GM12874 (cell line): ENCODE results near the gene RRAGD.

Source experiments
- CTCF ChIP-seq: IDR thresholded peaks from 2 replicates; pipeline ENCODE4 v1.5.1; 2011; ENCODE audit warnings: low read depth, mild to moderate bottlenecking, control low read depth, low read length, moderate library complexity; ENCODE audit not compliant: insufficient read depth

RRAGD gene

GRCh38 chr6:89412071-89413005 is at the start of gene RRAGD:
Gene RRAGD (minus strand): TSS chr6:89412273. CDS start chr6:89411993, 280 bp downstream.
- no peak for TF ChIP-seq CTCF

GRCh38 chr6:89460713-89461112 is 48.6 kb upstream of the RRAGD start:
- TF ChIP-seq CTCF, result no peak

- TF ChIP-seq CTCF, result no peak
Observed at GRCh38 chr6:89459501-89459900, 47.4 kb upstream of the RRAGD start.

DNA sequence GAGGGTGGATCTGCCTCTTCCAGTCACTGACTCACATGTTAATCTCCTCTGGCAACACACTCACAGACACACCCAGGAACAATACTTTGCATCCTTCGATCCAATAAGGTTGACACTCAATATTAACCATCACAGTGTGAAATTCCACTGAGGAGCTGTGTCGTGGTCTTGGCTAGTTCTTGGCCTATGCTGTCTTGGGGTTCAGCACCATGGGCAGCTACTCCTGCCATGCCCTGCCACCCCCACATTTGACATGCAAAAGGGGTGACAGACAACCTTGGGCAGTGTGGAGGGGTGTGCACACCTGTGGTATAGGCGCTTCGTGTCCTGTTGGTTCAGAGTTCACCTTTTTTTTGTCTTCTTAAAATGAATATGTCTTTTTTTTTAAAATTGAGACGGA is 46.6 kb upstream of the RRAGD start:
- no peak for TF ChIP-seq CTCF

GRCh38 chr6:89454300-89454699 is 42.2 kb upstream of the RRAGD start:
- TF ChIP-seq CTCF, result no peak

DNA sequence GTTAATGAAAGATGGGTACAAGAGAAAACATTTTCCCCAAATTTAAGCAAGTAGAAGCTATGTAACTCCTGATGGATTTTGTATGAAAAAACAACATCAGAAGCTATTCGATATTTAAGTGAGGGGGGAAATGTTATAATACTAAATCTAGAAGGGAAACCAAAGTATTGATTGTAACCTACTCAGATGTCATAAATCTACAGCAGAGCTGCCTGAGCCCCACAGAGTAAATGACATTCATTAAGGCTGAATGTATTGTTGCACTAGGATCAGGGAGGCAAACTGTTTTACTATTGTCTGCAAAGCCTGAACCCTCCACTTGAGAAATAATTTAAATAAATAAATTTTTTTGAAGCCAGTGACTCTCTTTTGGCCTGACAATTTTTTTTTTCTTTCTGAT is 40.2 kb upstream of the RRAGD start:
- TF ChIP-seq CTCF, result no peak

GRCh38 chr6:89449193-89449592 is 37.1 kb upstream of the RRAGD start:
- no peak for TF ChIP-seq CTCF
